Measurements from ENCODE around the gene GIGYF2. TPM values are rescaled to one million over a fixed set of nuclear protein-coding genes. Genes with fewer than 3 reads are reported as not detected.

The GIGYF2 gene
- total RNA-seq, 1 experiment from 2014 or later = 71.1 TPM

GRCh38 chr2:232872826-232873225 is 175.7 kb downstream of the GIGYF2 start:
- H3K4me1 Mint-ChIP-seq (ENCODE audit: insufficient read depth, unreplicated experiment) = no peaks in the 10 kb centered on the region
- no TSS peak for BruUV-seq (replicated peaks)
- ChIA-PET CTCF (interaction anchor here (0.5 kb wide), 1 partner anchor 380 kb away, joined by 4 read pairs; no protein-coding TSS in a partner anchor), POLR2A (no interaction called here)
- no peaks in the 10 kb centered on the region for H3K27me3 Mint-ChIP-seq (ENCODE audit: insufficient read depth, unreplicated experiment)
- no peak overlapping the region for H3K27ac Mint-ChIP-seq (ENCODE audit: low read depth, unreplicated experiment)
- no peak for TF ChIP-seq CTCF (IDR thresholded peaks at IDR 0.05; ENCODE audit: unreplicated experiment)
- no peaks in the 10 kb centered on the region for H3K9me3 Mint-ChIP-seq (ENCODE audit: unreplicated experiment)
- no peak overlapping the region for H3K4me3 Mint-ChIP-seq (ENCODE audit: unreplicated experiment)
- peaks cover 23% of the 10 kb centered on the region for H3K36me3 Mint-ChIP-seq (ENCODE audit: insufficient read depth, unreplicated experiment)
- no peak for DNase-seq (ENCODE audit: unreplicated experiment)
- intact Hi-C loops (cut with micrococcal nuclease) = no loop called here

GRCh38 chr2:232873292-232873908 is 176.3 kb downstream of the GIGYF2 start:
- Mint-ChIP-seq H3K4me1 (ENCODE audit: insufficient read depth, unreplicated experiment) (no peaks in the 10 kb centered on the region), H3K36me3 (ENCODE audit: insufficient read depth, unreplicated experiment) (peaks cover 23% of the 10 kb centered on the region), H3K27me3 (ENCODE audit: insufficient read depth, unreplicated experiment) (no peaks in the 10 kb centered on the region), H3K4me3 (ENCODE audit: unreplicated experiment) (no peak overlapping the region), H3K9me3 (ENCODE audit: unreplicated experiment) (no peaks in the 10 kb centered on the region), H3K27ac (ENCODE audit: low read depth, unreplicated experiment) (no peak overlapping the region)
- intact Hi-C loops (cut with micrococcal nuclease) = no loop called here
- CTCF ChIA-PET = interaction anchor here (0.5 kb wide), 1 partner anchor 379 kb away, joined by 4 read pairs; no protein-coding TSS in a partner anchor
- DNase-seq (ENCODE audit: unreplicated experiment) = no peak
- POLR2A ChIA-PET = no interaction called here
- no peak for TF ChIP-seq CTCF (IDR thresholded peaks at IDR 0.05; ENCODE audit: unreplicated experiment)
- BruUV-seq (replicated peaks) = no TSS peak

- no peak for TF ChIP-seq CTCF (IDR thresholded peaks at IDR 0.05; ENCODE audit: unreplicated experiment)
- no TSS peak for BruUV-seq (replicated peaks)
- Mint-ChIP-seq H3K4me3 (ENCODE audit: unreplicated experiment) (no peak overlapping the region), H3K9me3 (ENCODE audit: unreplicated experiment) (no peaks in the 10 kb centered on the region), H3K36me3 (ENCODE audit: insufficient read depth, unreplicated experiment) (peaks cover 19% of the 10 kb centered on the region), H3K27me3 (ENCODE audit: insufficient read depth, unreplicated experiment) (no peaks in the 10 kb centered on the region), H3K27ac (ENCODE audit: low read depth, unreplicated experiment) (no peak overlapping the region), H3K4me1 (ENCODE audit: insufficient read depth, unreplicated experiment) (no peaks in the 10 kb centered on the region)
- intact Hi-C loops (cut with micrococcal nuclease) = no loop called here
- ChIA-PET CTCF (no interaction called here), POLR2A (no interaction called here)
- DNase-seq (ENCODE audit: unreplicated experiment) = no peak
Measured at GRCh38 chr2:232873909-232874641, 176.9 kb downstream of the GIGYF2 start.

- no peak for DNase-seq (ENCODE audit: unreplicated experiment)
- H3K9me3 Mint-ChIP-seq (ENCODE audit: unreplicated experiment) = no peaks in the 10 kb centered on the region
- H3K36me3 Mint-ChIP-seq (ENCODE audit: insufficient read depth, unreplicated experiment) = peaks cover 16% of the 10 kb centered on the region
- H3K4me1 Mint-ChIP-seq (ENCODE audit: insufficient read depth, unreplicated experiment) = no peaks in the 10 kb centered on the region
- H3K27me3 Mint-ChIP-seq (ENCODE audit: insufficient read depth, unreplicated experiment) = no peaks in the 10 kb centered on the region
- intact Hi-C loops (cut with micrococcal nuclease) = no loop called here
- no TSS peak for BruUV-seq (replicated peaks)
- POLR2A ChIA-PET = no interaction called here
- no peak for TF ChIP-seq CTCF (IDR thresholded peaks at IDR 0.05; ENCODE audit: unreplicated experiment)
- H3K27ac Mint-ChIP-seq (ENCODE audit: low read depth, unreplicated experiment) = no peak overlapping the region
- no peak overlapping the region for H3K4me3 Mint-ChIP-seq (ENCODE audit: unreplicated experiment)
- CTCF ChIA-PET = no interaction called here
Measured at GRCh38 chr2:232874677-232875223, 177.6 kb downstream of the GIGYF2 start.

Data from MCF 10A (cell line).